ENCODE measurements around the gene ADGRG3. TPM values are rescaled to one million over a fixed set of nuclear protein-coding genes. Genes with fewer than 3 reads are reported as not detected.

Gene ADGRG3
- total and polyA plus RNA-seq, 2 of the 8 experiments (the other 6 are each of a cell fraction or from before 2014, with no cell fraction given) = 0.28 to 0.98 TPM

GRCh38 chr16:57680842-57681375, 12.8 kb downstream of the ADGRG3 start:
- Histone ChIP-seq H3K4me2 (ENCODE audit: insufficient read depth in 1 of 2, low read depth in 2 of 2, low read length in 2 of 2) (no peak overlapping the region), H3K79me2 (ENCODE audit: control insufficient read depth in 1 of 2, insufficient read depth in 2 of 2, low read length in 2 of 2) (no peaks in the 10 kb centered on the region), H2AFZ (ENCODE audit: low read length) (no peak overlapping the region), H4K8ac (ENCODE audit: extremely low read depth, insufficient read depth, low read length) (no peak overlapping the region), H4K5ac (ENCODE audit: insufficient read length, low read depth, low read length) (no peak overlapping the region), H3K27ac (ENCODE audit: low read depth, low read length) (no peak overlapping the region), H3K36me3 (ENCODE audit: control insufficient read depth in 2 of 4, insufficient read depth in 4 of 4, low read length in 3 of 4) (no peaks in the 10 kb centered on the region), H3K4me3 (ENCODE audit: extremely low read depth in 1 of 4, insufficient read depth in 2 of 4, low read depth in 3 of 4, low read length in 4 of 4) (no peak overlapping the region), H3K23me2 (ENCODE audit: low read depth, low read length) (no peaks in the 10 kb centered on the region), H4K20me1 (replicated peaks in 1 of 2; ENCODE audit: control insufficient read depth in 1 of 2, insufficient read depth in 2 of 2, low read length in 2 of 2) (no peaks in the 10 kb centered on the region), H3K56ac (replicated peaks; ENCODE audit: insufficient read length, low read depth, low read length) (no peak overlapping the region), H3K14ac (ENCODE audit: insufficient read length) (no peak overlapping the region), H2BK20ac (ENCODE audit: low read length) (no peak overlapping the region), H3K4me1 (replicated peaks in 1 of 4; ENCODE audit: control insufficient read depth in 3 of 4, insufficient read depth in 4 of 4, low read length in 3 of 4) (peaks cover 3 to 16% (median 8%) of the 10 kb centered on the region in 4 experiments), H2BK5ac (ENCODE audit: low read depth, low read length) (no peak overlapping the region), H3K23ac (ENCODE audit: insufficient read length) (no peak overlapping the region), H4K91ac (replicated peaks; ENCODE audit: insufficient read length, low read length) (no peak overlapping the region), H2BK15ac (ENCODE audit: low read length) (no peak overlapping the region), H3K9ac (replicated peaks in 1 of 4; ENCODE audit: extremely low read depth in 1 of 4, low read depth in 3 of 4, low read length in 3 of 4) (no peak overlapping the region), H3K18ac (ENCODE audit: extremely low read depth, low read length) (no peak overlapping the region), H3K79me1 (ENCODE audit: low read depth, low read length) (no peaks in the 10 kb centered on the region), H3K27me3 (replicated peaks in 1 of 4; ENCODE audit: control insufficient read depth in 3 of 4, extremely low read depth in 1 of 4, insufficient read depth in 3 of 4, low read length in 3 of 4) (no peaks in the 10 kb centered on the region; a peak in 1 of 7 replicates), H2AK5ac (ENCODE audit: low read depth, low read length) (no peak overlapping the region), H3K9me3 (ENCODE audit: insufficient read depth in 2 of 2, low read depth in 1 of 2, low read length in 1 of 2) (no peaks in the 10 kb centered on the region), H2BK12ac (ENCODE audit: low read depth, low read length) (no peak overlapping the region), H2BK120ac (replicated peaks; ENCODE audit: low read depth, low read length) (no peak overlapping the region), H3K4ac (replicated peaks; ENCODE audit: insufficient read length, low read depth, low read length) (no peak overlapping the region)
- DNase-seq (ENCODE audit: low read depth in 1 of 2, low spot score in 2 of 2) = no peak
- no peak for FAIRE-seq
- CTCF ChIA-PET (ENCODE audit: partially characterized antibody) = interaction anchor here (0.9 to 1.6 kb wide), 4 partner anchors 13 to 106 kb away, joined by 3 to 8 read pairs (median 4); partner anchors contain the start of gene ADGRG3
- WGBS, 2 experiments (ENCODE audit: extremely low coverage in 1 of 2, insufficient coverage in 1 of 2, insufficient read length in 1 of 2, insufficient replicate concordance in 2 of 2, low coverage in 1 of 2, low lambda C conversion rate in 2 of 2, missing lambda C conversion rate in 1 of 2) = 98% methylated on average over 5 of the region's 5 CpGs; no CpG with 5 or more reads in 1 of the 2 experiments
- POLR2A ChIA-PET (ENCODE audit: partially characterized antibody) = interaction anchor here (3.3 kb wide), 1 partner anchor 12 kb away, joined by 19 read pairs; no protein-coding TSS in a partner anchor
